ENCODE results near the gene PRDX2.
"Not testable (repeated sequence)": the region's sequence is repeated elsewhere in the genome, so short reads cannot be mapped to it uniquely, and the experiment has no call there.

- TF ChIP-seq CTCF (conservative IDR thresholded peaks at IDR 0.05); EZH2 (IDR thresholded peaks at IDR 0.05; ENCODE audit: low read depth): not testable (repeated sequence)
Measured at GRCh38 chr19:12797607-12798006, 4.0 kb downstream of the PRDX2 start.
